RWPE2 (cell line): ENCODE measurements around the gene A1CF.

Experiments
- ATAC-seq: fragments of 200-7000 bp; cut with Tn5 transposase; 3 replicates; pipeline ENCODE4 v1.9.1; 2021; ENCODE audit warnings: low read depth
- DNase-seq: peaks from one replicate; pipeline ENCODE4 v3.0.0-alpha.2; 2020; ENCODE audit warnings: low spot score
- H3K27ac ChIP-seq: fragments of 450-650 bp; 2 replicates; pipeline ENCODE4 v1.5.1; 2017; ENCODE audit warnings: mild to moderate bottlenecking; ENCODE audit not compliant: poor library complexity, severe bottlenecking
- H3K27me3 ChIP-seq: fragments of 250-450 bp; sonication (Bioruptor Pico); 2 replicates; pipeline ENCODE4 v1.5.1; 2021; ENCODE audit warnings: mild to moderate bottlenecking, moderate library complexity; ENCODE audit not compliant: insufficient read depth, poor library complexity, severe bottlenecking
- H3K36me3 ChIP-seq: fragments of 250-450 bp; sonication (Bioruptor Pico); 2 replicates; pipeline ENCODE4 v1.5.1; 2020; ENCODE audit warnings: low read depth, mild to moderate bottlenecking, moderate library complexity
- H3K4me1 ChIP-seq: fragments of 250-450 bp; sonication (Bioruptor Pico); 2 replicates; pipeline ENCODE4 v1.5.1; 2021; ENCODE audit warnings: mild to moderate bottlenecking, moderate library complexity; ENCODE audit not compliant: insufficient read depth, poor library complexity, severe bottlenecking
- H3K4me3 ChIP-seq: fragments of 250-450 bp; sonication (Bioruptor Pico); 2 replicates; pipeline ENCODE4 v1.5.1; 2021; ENCODE audit warnings: mild to moderate bottlenecking, moderate library complexity; ENCODE audit not compliant: severe bottlenecking
- H3K9me3 ChIP-seq: fragments of 250-450 bp; sonication (Bioruptor Pico); 2 replicates; pipeline ENCODE4 v1.5.1; 2021; ENCODE audit warnings: mild to moderate bottlenecking, moderate library complexity; ENCODE audit not compliant: severe bottlenecking
- TF ChIP-seq, protein P1 (sequence below): fragments of 450-650 bp; IDR thresholded peaks from one replicate; pipeline ENCODE4 v1.5.1; 2017; ENCODE audit warnings: mild to moderate bottlenecking, moderate library complexity; ENCODE audit not compliant: poor library complexity, severe bottlenecking

A1CF gene

DNA sequence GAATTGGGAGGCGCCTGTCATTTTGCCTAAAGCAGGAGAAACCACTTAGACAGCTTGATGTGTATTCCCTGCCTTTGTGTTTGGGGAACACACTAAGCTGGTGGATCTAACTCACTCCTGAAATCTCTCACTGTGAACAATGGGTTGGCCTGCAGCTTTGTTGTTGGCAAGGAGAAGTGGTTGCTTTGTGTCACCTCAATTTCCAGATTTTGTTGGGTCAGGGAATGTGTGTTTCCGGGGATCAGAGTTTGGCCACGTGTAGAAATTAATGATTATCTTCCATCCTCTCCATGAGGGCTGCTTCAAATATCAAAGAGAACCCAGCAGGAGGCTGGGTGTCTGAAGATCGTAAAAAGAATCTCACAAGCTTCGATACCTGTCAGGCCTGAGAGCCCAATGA is 27.8 kb downstream of the A1CF start:
- Histone ChIP-seq H3K4me1 (peaks cover 17% of the 10 kb centered on the region), H3K4me3 (no peak overlapping the region), H3K27me3 (no peaks in the 10 kb centered on the region), H3K27ac (no peak overlapping the region), H3K9me3 (no peaks in the 10 kb centered on the region), H3K36me3 (no peaks in the 10 kb centered on the region)
- no peak for DNase-seq
- TF ChIP-seq, protein P1, sequence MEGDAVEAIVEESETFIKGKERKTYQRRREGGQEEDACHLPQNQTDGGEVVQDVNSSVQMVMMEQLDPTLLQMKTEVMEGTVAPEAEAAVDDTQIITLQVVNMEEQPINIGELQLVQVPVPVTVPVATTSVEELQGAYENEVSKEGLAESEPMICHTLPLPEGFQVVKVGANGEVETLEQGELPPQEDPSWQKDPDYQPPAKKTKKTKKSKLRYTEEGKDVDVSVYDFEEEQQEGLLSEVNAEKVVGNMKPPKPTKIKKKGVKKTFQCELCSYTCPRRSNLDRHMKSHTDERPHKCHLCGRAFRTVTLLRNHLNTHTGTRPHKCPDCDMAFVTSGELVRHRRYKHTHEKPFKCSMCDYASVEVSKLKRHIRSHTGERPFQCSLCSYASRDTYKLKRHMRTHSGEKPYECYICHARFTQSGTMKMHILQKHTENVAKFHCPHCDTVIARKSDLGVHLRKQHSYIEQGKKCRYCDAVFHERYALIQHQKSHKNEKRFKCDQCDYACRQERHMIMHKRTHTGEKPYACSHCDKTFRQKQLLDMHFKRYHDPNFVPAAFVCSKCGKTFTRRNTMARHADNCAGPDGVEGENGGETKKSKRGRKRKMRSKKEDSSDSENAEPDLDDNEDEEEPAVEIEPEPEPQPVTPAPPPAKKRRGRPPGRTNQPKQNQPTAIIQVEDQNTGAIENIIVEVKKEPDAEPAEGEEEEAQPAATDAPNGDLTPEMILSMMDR: no peak
- no peak for ATAC-seq

DNA sequence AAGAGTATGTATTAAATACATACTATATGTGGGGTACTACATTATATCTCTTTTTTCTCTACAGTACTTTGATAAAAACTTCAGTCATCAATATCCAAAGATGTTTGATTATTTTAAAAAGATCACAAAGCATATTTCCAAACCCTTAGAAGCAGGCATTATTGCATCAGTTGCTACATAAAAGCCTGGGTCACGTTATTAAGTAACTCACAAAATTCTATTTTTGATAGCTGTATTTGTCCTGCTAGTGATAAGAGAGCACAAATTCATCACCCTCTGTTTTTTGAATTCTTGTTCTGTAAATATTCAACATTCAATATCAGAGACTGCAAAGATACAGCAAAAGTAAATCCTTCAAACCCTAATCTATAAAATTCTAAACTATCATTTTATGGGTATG is 30.0 kb downstream of the A1CF start:
- no peaks in the 10 kb centered on the region for H3K27me3 ChIP-seq
- no peaks in the 10 kb centered on the region for H3K9me3 ChIP-seq
- DNase-seq (no peak), ATAC-seq (no peak)
- H3K27ac ChIP-seq: peak overlapping the region; percentile 18
- no peak overlapping the region for H3K4me3 ChIP-seq
- peaks cover 20% of the 10 kb centered on the region for H3K4me1 ChIP-seq
- TF ChIP-seq, protein P1: no peak
- H3K36me3 ChIP-seq: no peaks in the 10 kb centered on the region

DNA sequence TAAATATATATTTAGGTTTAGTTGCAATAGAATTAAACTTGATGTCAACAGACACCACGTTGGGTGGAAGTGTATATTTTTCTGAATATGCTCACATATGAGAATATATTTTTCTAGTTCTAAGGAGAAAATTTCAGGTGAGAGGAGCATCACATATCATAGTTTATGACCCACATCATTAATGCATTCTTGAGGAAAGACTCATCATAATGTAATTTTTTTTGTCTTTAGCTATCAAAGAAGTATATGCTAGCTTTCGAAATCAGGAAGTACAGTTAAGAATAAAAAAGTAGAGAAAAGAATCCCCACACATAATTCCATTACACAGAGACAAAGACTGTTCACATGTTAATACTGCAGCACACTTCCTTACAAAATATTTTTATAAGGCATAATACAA is 30.4 kb downstream of the A1CF start:
- no peak overlapping the region for H3K4me3 ChIP-seq
- H3K36me3 ChIP-seq: no peaks in the 10 kb centered on the region
- TF ChIP-seq, protein P1: no peak
- H3K9me3 ChIP-seq: no peaks in the 10 kb centered on the region
- H3K27me3 ChIP-seq: no peaks in the 10 kb centered on the region
- peak; percentile 83 for ATAC-seq
- peaks cover 25% of the 10 kb centered on the region for H3K4me1 ChIP-seq
- DNase-seq: no peak
- H3K27ac ChIP-seq: peak overlapping the region; percentile 18

DNA sequence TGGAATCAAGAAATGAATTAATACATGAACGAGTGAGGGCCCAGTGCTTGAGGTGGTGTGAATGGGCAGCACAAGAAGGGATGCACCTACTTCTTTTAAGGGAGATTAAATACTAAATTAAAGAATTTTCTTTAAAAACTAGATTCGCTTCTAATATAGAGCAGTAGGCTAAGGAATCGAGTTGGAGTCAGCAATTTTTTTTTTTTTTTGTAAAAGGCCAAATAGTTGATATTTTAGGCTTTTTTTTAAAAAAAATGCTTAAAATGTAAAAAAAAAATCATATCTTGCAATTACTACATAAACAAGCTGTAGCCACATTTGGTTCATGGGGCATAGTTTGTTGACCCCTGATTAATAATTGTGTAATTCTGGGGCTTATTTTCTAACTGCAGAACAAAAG is 31.9 kb downstream of the A1CF start:
- Histone ChIP-seq H3K4me1 (peaks cover 30% of the 10 kb centered on the region), H3K27me3 (no peaks in the 10 kb centered on the region), H3K4me3 (no peak overlapping the region), H3K27ac (no peak overlapping the region), H3K9me3 (no peaks in the 10 kb centered on the region), H3K36me3 (no peaks in the 10 kb centered on the region)
- DNase-seq (no peak), ATAC-seq (no peak)
- TF ChIP-seq, protein P1: no peak

DNA sequence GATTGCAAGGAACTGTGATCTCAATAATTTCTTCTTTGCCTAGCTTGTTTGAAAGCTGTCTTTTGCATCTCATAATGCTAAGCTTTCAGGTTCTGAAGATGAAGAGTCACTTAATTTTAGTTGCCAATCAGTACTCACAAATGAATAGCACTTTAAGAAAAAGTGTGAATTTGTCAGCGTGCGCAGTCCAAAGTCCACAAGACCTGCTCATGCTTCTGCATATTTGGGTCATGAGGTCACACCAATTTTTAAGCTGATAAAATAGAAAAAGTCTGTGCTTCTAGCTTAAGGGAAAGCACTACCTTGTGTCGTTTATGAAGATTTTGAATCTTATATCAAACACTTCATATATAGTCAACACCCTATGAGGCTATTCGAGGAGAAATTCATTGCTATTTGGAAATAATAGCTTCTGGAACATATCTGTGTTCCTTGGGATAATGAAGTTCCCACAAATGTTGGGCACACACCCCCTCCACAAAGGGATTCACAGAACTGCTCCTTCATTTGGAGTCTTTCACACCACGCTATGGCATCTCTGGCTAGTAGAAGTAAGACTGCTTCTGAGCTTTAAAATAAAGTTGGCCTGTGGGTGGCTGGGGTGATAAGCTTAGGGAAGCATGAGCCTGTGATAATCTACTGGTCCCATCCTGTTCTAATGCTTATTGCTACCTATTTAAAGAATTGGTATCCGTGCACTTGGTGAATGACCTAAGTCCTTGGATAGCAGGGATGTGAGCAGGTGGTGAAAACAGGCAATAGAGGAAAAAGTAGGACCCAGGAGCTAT is 33.3 kb downstream of the A1CF start:
- Histone ChIP-seq H3K9me3 (no peaks in the 10 kb centered on the region), H3K27ac (no peak overlapping the region), H3K36me3 (no peaks in the 10 kb centered on the region), H3K4me3 (no peak overlapping the region), H3K4me1 (peaks cover 30% of the 10 kb centered on the region), H3K27me3 (no peaks in the 10 kb centered on the region)
- TF ChIP-seq, protein P1: no peak
- ATAC-seq (no peak), DNase-seq (no peak)
